H9 (cell line): Measurements from ENCODE around the gene HIPK2. TPM values are rescaled to one million over a fixed set of nuclear protein-coding genes. Genes with fewer than 3 reads are reported as not detected.

Source experiments
- DNase-seq: peaks from one replicate; pipeline ENCODE4 v3.0.0-alpha.2; 2017
- H2AFZ ChIP-seq: one replicate; pipeline ENCODE4 v1.6.1; 2013; ENCODE audit warnings: mild to moderate bottlenecking, low read length, control low read depth, moderate library complexity
- H2AK5ac ChIP-seq: 2 replicates; pipeline ENCODE4 v1.6.1; 2013; ENCODE audit warnings: low read length, control low read depth, mixed read lengths; ENCODE audit not compliant: insufficient read length
- H2BK120ac ChIP-seq: one replicate; pipeline ENCODE4 v1.6.1; 2013; ENCODE audit warnings: low read depth, mild to moderate bottlenecking, low read length, control low read depth, inconsistent platforms; ENCODE audit not compliant: poor library complexity, severe bottlenecking
- H2BK12ac ChIP-seq: 2 replicates; pipeline ENCODE4 v1.6.1; 2013; ENCODE audit warnings: low read length, control low read depth, mixed read lengths, low read depth; ENCODE audit not compliant: insufficient read length
- H2BK15ac ChIP-seq: 2 replicates; pipeline ENCODE4 v1.6.1; 2013; ENCODE audit warnings: low read depth, low read length, control low read depth
- H2BK20ac ChIP-seq: one replicate; pipeline ENCODE4 v1.6.1; 2013; ENCODE audit warnings: low read depth, mild to moderate bottlenecking, low read length, control low read depth, inconsistent platforms; ENCODE audit not compliant: poor library complexity, severe bottlenecking
- H2BK5ac ChIP-seq: 2 replicates; pipeline ENCODE4 v1.6.1; 2013; ENCODE audit warnings: low read length, control low read depth, mixed read lengths; ENCODE audit not compliant: insufficient read length
- H3K14ac ChIP-seq: 2 replicates; pipeline ENCODE4 v1.6.1; 2013; ENCODE audit warnings: low read length, control low read depth; ENCODE audit not compliant: insufficient read depth
- H3K18ac ChIP-seq: 2 replicates; pipeline ENCODE4 v1.6.1; 2013; ENCODE audit warnings: low read depth, mild to moderate bottlenecking, mixed read lengths, low read length, control low read depth; ENCODE audit not compliant: insufficient read length
- H3K23ac ChIP-seq: 2 replicates; pipeline ENCODE4 v1.6.1; 2013; ENCODE audit warnings: low read length, control low read depth, mixed read lengths, low read depth; ENCODE audit not compliant: insufficient read length
- H3K23me2 ChIP-seq: 2 replicates; pipeline ENCODE4 v1.6.1; 2013; ENCODE audit warnings: low read depth, mild to moderate bottlenecking, mixed read lengths, low read length, control low read depth; ENCODE audit not compliant: insufficient read length, poor library complexity, severe bottlenecking
- H3K27ac ChIP-seq: 2 replicates; pipeline ENCODE4 v1.5.1; 2013; ENCODE audit warnings: low read length, control low read depth, mixed read lengths, low read depth; ENCODE audit not compliant: insufficient read length
- H3K27me3 ChIP-seq: 2 replicates; pipeline ENCODE4 v1.6.1; 2013; ENCODE audit warnings: low read length, control low read depth, inconsistent platforms; ENCODE audit not compliant: insufficient read depth
- H3K4ac ChIP-seq: 2 replicates; pipeline ENCODE4 v1.6.1; 2013; ENCODE audit warnings: low read depth, mild to moderate bottlenecking, control low read depth, inconsistent platforms, low read length, moderate library complexity
- H3K4me1 ChIP-seq: 2 replicates; pipeline ENCODE4 v1.6.1; 2013; ENCODE audit warnings: low read length, control low read depth, inconsistent platforms; ENCODE audit not compliant: insufficient read depth
- H3K4me2 ChIP-seq: 2 replicates; pipeline ENCODE4 v1.6.1; 2013; ENCODE audit warnings: low read length, control low read depth, mixed read lengths; ENCODE audit not compliant: insufficient read length, insufficient read depth
- H3K56ac ChIP-seq: 2 replicates; pipeline ENCODE4 v1.6.1; 2013; ENCODE audit warnings: low read depth, mild to moderate bottlenecking, mixed read lengths, low read length, control low read depth; ENCODE audit not compliant: insufficient read length
- H3K79me1 ChIP-seq: 2 replicates; pipeline ENCODE4 v1.6.1; 2013; ENCODE audit warnings: low read depth, mild to moderate bottlenecking, moderate library complexity, low read length, control low read depth, inconsistent platforms; ENCODE audit not compliant: insufficient read depth, poor library complexity, severe bottlenecking
- H3K79me2 ChIP-seq: 2 replicates; pipeline ENCODE4 v1.6.1; 2013; ENCODE audit warnings: low read length, control low read depth, inconsistent platforms; ENCODE audit not compliant: insufficient read depth
- H3K9ac ChIP-seq: 2 replicates; pipeline ENCODE4 v1.6.1; 2013; ENCODE audit warnings: low read length, control low read depth, mixed read lengths; ENCODE audit not compliant: insufficient read length; ENCODE audit errors: extremely low read depth
- H3K9me3 ChIP-seq: one replicate; pipeline ENCODE4 v1.6.1; 2013; ENCODE audit warnings: low read depth, low read length, inconsistent platforms; ENCODE audit not compliant: control insufficient read depth
- H3T11ph ChIP-seq: one replicate; pipeline ENCODE4 v1.6.1; 2013; ENCODE audit warnings: mild to moderate bottlenecking, low read length, control low read depth, inconsistent platforms
- H4K20me1 ChIP-seq: one replicate; pipeline ENCODE4 v1.6.1; 2013; ENCODE audit not compliant: control insufficient read depth, insufficient read length, insufficient read depth
- H4K5ac ChIP-seq: 2 replicates; pipeline ENCODE4 v1.6.1; 2013; ENCODE audit warnings: low read depth, mild to moderate bottlenecking, mixed read lengths, low read length, control low read depth; ENCODE audit not compliant: insufficient read length
- H4K8ac ChIP-seq: replicated peaks from 2 replicates; pipeline ENCODE4 v1.6.1; 2013; ENCODE audit warnings: low read length, control low read depth, mixed read lengths, low read depth; ENCODE audit not compliant: insufficient read length
- H4K91ac ChIP-seq: 2 replicates; pipeline ENCODE4 v1.6.1; 2013; ENCODE audit warnings: low read depth, mild to moderate bottlenecking, moderate library complexity, mixed read lengths, low read length, control low read depth; ENCODE audit not compliant: insufficient read length
- H3K27ac Mint-ChIP-seq, 3 experiments: 2 replicates in 2 of 3; 3 replicates in 1 of 3; pipeline ENCODE4 v1.8.0; 2020 to 2021; ENCODE audit warnings: mixed read lengths in 3 of 3, mild to moderate bottlenecking in 1 of 3, moderate library complexity in 1 of 3
- H3K27me3 Mint-ChIP-seq: 2 replicates; pipeline ENCODE4 v1.8.0; 2021; ENCODE audit warnings: low read depth, mild to moderate bottlenecking, moderate library complexity, mixed read lengths
- H3K36me3 Mint-ChIP-seq, 3 experiments: 2 replicates in 2 of 3; 3 replicates in 1 of 3; pipeline ENCODE4 v1.8.0; 2020 to 2021; ENCODE audit warnings: low read depth in 3 of 3, mixed read lengths in 3 of 3; ENCODE audit not compliant: insufficient read depth in 1 of 3
- H3K4me1 Mint-ChIP-seq, 2 experiments: 2 replicates each; pipeline ENCODE4 v1.8.0; 2020; ENCODE audit warnings: mixed read lengths in 2 of 2
- H3K4me3 Mint-ChIP-seq, 2 experiments: 2 replicates in 1 of 2; 3 replicates in 1 of 2; pipeline ENCODE4 v1.8.0; 2020 to 2021; ENCODE audit warnings: mild to moderate bottlenecking in 2 of 2, mixed read lengths in 2 of 2, moderate library complexity in 1 of 2
- H3K9me3 Mint-ChIP-seq, 2 experiments: 2 replicates in 1 of 2; 3 replicates in 1 of 2; pipeline ENCODE4 v1.8.0; 2020; ENCODE audit warnings: mild to moderate bottlenecking in 2 of 2, mixed read lengths in 2 of 2, moderate library complexity in 1 of 2
- WGBS: extraction: QIAGEN DNeasy Blood & Tissue Kit; methylation state at CpG from one replicate; pipeline ENCODE4 v1.1.7; 2013; ENCODE audit warnings: missing lambda C conversion rate, low lambda C conversion rate, mixed read lengths; ENCODE audit not compliant: insufficient read length; ENCODE audit errors: extremely low coverage; 5-methylcytosine and 5-hydroxymethylcytosine counted together
- total RNA-seq: library from RNA; stranded (reverse); gene quantifications from 2 replicates; pipeline ENCODE4 v1.2.1, GENCODE V29; 2021
- TF ChIP-seq, protein P1 (sequence below): fragments of 200-600 bp; sonication (generic); conservative IDR thresholded peaks from 3 replicates; pipeline ENCODE4 v1.8.0; 2021; ENCODE audit warnings: antibody characterized with exemption, mild to moderate bottlenecking

Gene HIPK2
- total RNA-seq, 1 experiment from 2014 or later: 21.9 TPM

DNA sequence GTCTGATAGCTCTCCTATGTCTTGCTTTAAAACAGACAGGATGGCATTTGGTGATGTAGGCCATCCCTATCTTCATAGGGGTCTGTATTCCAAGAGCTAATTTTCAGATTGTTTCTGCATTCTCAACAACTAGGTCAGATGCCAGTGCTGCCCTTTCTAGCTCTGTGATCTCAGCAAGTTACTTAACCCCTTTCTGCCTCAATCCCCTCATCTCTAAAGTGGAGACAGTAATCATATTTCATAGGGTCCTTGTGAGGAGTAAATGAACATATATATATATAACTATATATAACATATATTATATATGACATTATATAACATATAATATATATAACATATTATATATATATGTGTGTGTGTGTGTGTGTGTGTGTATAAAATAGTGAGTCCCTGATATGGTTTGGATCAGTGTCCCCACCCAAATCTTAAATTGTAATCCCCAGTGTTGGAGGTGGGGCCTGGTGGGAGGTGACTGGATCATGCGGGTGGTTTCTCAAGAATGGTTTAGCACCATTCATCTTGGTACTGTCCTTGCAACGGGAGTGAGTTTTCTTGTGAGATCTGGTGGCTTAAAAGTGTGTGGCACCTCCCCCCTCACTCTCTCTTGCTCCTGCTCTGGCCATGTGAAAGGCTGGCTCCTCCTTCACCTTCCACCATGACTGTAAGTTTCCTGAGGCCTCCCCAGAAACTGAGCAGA, 45.2 kb downstream of the HIPK2 start:
- Histone ChIP-seq H2AK5ac (no peak overlapping the region), H2AFZ (no peak overlapping the region), H2BK20ac (no peak overlapping the region), H2BK5ac (no peak overlapping the region), H3K23ac (no peak overlapping the region), H4K5ac (no peak overlapping the region), H2BK12ac (no peak overlapping the region), H3K4me1 (no peaks in the 10 kb centered on the region), H3K23me2 (no peaks in the 10 kb centered on the region), H3K9me3 (no peaks in the 10 kb centered on the region), H2BK15ac (no peak overlapping the region), H3K27ac (no peak overlapping the region), H3K27me3 (no peaks in the 10 kb centered on the region), H3K56ac (no peak overlapping the region), H3K4ac (no peak overlapping the region), H3K14ac (no peak overlapping the region), H3K4me2 (no peak overlapping the region), H3K79me2 (no peaks in the 10 kb centered on the region; the same call in 1 of the 2 replicates), H3K9ac (no peak overlapping the region), H2BK120ac (no peak overlapping the region), H4K20me1 (no peaks in the 10 kb centered on the region), H3T11ph (no peak overlapping the region), H4K8ac (no peak overlapping the region), H3K79me1 (no peaks in the 10 kb centered on the region), H3K18ac (no peak overlapping the region), H4K91ac (no peak overlapping the region)
- TF ChIP-seq, protein P1, sequence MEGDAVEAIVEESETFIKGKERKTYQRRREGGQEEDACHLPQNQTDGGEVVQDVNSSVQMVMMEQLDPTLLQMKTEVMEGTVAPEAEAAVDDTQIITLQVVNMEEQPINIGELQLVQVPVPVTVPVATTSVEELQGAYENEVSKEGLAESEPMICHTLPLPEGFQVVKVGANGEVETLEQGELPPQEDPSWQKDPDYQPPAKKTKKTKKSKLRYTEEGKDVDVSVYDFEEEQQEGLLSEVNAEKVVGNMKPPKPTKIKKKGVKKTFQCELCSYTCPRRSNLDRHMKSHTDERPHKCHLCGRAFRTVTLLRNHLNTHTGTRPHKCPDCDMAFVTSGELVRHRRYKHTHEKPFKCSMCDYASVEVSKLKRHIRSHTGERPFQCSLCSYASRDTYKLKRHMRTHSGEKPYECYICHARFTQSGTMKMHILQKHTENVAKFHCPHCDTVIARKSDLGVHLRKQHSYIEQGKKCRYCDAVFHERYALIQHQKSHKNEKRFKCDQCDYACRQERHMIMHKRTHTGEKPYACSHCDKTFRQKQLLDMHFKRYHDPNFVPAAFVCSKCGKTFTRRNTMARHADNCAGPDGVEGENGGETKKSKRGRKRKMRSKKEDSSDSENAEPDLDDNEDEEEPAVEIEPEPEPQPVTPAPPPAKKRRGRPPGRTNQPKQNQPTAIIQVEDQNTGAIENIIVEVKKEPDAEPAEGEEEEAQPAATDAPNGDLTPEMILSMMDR: no peak
- no peaks in the 10 kb centered on the region; a peak in 1 of 5 replicates for H3K9me3 Mint-ChIP-seq
- DNase-seq: no peak
- peaks cover 3 to 16% (median 5%) of the 10 kb centered on the region in 3 experiments; a peak in 5 of 7 replicates for H3K36me3 Mint-ChIP-seq
- H3K4me3 Mint-ChIP-seq: no peak overlapping the region
- WGBS: no CpG with 5 or more reads among the region's 2 CpGs
- no peaks in the 10 kb centered on the region for H3K27me3 Mint-ChIP-seq
- no peak overlapping the region; a peak in 1 of 7 replicates for H3K27ac Mint-ChIP-seq
- H3K4me1 Mint-ChIP-seq: peaks cover 15 to 22% of the 10 kb centered on the region in 2 experiments
